GM23338 (cell line): Measurements from ENCODE around the gene SLC35B3.

Experiments
- CREB1 ChIP-seq: fragments of 250-450 bp; sonication (Bioruptor Pico); IDR thresholded peaks from 2 replicates; pipeline ENCODE4 v1.5.0; 2020; ENCODE audit warnings: low read depth, mild to moderate bottlenecking, moderate library complexity
- EZH2 ChIP-seq: fragments of 200-600 bp; sonication (generic); IDR thresholded peaks from one replicate; pipeline ENCODE4 v1.8.0; 2017; ENCODE audit warnings: antibody characterized with exemption, mild to moderate bottlenecking, low read depth; ENCODE audit not compliant: unreplicated experiment
- EZH2phosphoT487 ChIP-seq: fragments of 200-600 bp; sonication (generic); IDR thresholded peaks from one replicate; pipeline ENCODE4 v1.8.1; 2018; ENCODE audit warnings: antibody characterized with exemption; ENCODE audit not compliant: unreplicated experiment
- JUNB ChIP-seq: IDR thresholded peaks from one replicate; pipeline ENCODE4 v1.6.1; 2016; ENCODE audit warnings: antibody characterized with exemption; ENCODE audit not compliant: unreplicated experiment
- POLR2AphosphoS5 ChIP-seq: IDR thresholded peaks from 2 replicates; pipeline ENCODE4 v1.6.1; 2016; ENCODE audit warnings: antibody characterized with exemption, low read depth
- REST ChIP-seq: IDR thresholded peaks from one replicate; pipeline ENCODE4 v1.6.1; 2018; ENCODE audit warnings: antibody characterized with exemption; ENCODE audit not compliant: unreplicated experiment
- ZNF114 ChIP-seq: fragments of 250-450 bp; sonication (Bioruptor Pico); IDR thresholded peaks from 2 replicates; pipeline ENCODE4 v1.5.0; 2020; ENCODE audit warnings: mild to moderate bottlenecking, moderate library complexity
- TF ChIP-seq, protein P1 (sequence below), 2 experiments: fragments of 200-600 bp in 1 of 2; sonication (generic) in 1 of 2; conservative IDR thresholded peaks; 2 replicates each; pipeline versions ENCODE4 v1.5.1 to v1.6.1; 2016 to 2017; ENCODE audit warnings: antibody characterized with exemption in 2 of 2, low read depth in 2 of 2, mild to moderate bottlenecking in 2 of 2, moderate library complexity in 1 of 2

DNA sequence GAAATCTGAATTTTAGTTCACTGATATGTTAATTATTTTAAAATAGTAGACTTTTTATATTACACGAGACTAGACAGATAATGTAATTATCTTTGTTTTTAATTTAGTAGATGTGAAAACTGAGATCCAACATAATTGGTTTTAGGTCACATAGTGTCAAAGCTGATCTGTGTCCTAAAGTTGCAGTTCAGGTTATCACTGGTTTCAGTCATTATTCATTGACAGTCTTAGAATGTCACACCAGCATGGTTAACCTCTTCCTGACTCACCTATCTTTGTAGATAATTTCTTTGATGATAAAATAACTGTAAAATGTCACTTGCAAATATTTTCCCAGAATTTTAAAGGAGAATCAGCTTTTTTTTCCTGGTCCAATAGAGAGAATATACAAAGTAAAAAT lies 48.3 kb upstream of the SLC35B3 start:
- TF ChIP-seq EZH2phosphoT487 (no peak), EZH2 (no peak), ZNF114 (CRISPR knock-in tag) (no peak), CREB1 (CRISPR knock-in tag) (no peak), REST (no peak), POLR2AphosphoS5 (no peak), JUNB (no peak)
- TF ChIP-seq, protein P1, sequence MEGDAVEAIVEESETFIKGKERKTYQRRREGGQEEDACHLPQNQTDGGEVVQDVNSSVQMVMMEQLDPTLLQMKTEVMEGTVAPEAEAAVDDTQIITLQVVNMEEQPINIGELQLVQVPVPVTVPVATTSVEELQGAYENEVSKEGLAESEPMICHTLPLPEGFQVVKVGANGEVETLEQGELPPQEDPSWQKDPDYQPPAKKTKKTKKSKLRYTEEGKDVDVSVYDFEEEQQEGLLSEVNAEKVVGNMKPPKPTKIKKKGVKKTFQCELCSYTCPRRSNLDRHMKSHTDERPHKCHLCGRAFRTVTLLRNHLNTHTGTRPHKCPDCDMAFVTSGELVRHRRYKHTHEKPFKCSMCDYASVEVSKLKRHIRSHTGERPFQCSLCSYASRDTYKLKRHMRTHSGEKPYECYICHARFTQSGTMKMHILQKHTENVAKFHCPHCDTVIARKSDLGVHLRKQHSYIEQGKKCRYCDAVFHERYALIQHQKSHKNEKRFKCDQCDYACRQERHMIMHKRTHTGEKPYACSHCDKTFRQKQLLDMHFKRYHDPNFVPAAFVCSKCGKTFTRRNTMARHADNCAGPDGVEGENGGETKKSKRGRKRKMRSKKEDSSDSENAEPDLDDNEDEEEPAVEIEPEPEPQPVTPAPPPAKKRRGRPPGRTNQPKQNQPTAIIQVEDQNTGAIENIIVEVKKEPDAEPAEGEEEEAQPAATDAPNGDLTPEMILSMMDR (conservative IDR thresholded peaks at IDR 0.05; ENCODE audit: low read depth in 2 of 2) = no peak
